Neural cell (in vitro differentiated cells): ENCODE results near the gene ADAM30.

ENCODE experiments used
- CTCF ChIP-seq: fragments of 450-650 bp; IDR thresholded peaks from 2 replicates; pipeline ENCODE4 v1.5.1; 2014; ENCODE audit warnings: antibody characterized with exemption, mild to moderate bottlenecking, moderate library complexity; ENCODE audit not compliant: poor library complexity, severe bottlenecking
- EP300 ChIP-seq: fragments of 450-650 bp; conservative IDR thresholded peaks from 2 replicates; pipeline ENCODE4 v1.6.1; 2014; ENCODE audit warnings: antibody characterized with exemption, mild to moderate bottlenecking, moderate library complexity; ENCODE audit not compliant: poor library complexity, severe bottlenecking

GRCh38 chr1:119896303-119896702 is at the start of gene ADAM30:
- TF ChIP-seq CTCF: no peak
- TF ChIP-seq EP300: no peak
